Mesothelial cell of epicardium (in vitro differentiated cells): Measurements from ENCODE around the gene DOCK11. TPM values are rescaled to one million over a fixed set of nuclear protein-coding genes. Genes with fewer than 3 reads are reported as not detected.
"Not testable (repeated sequence)": the region's sequence is repeated elsewhere in the genome, so short reads cannot be mapped to it uniquely, and the experiment has no call there.

Experiments used
- DNase-seq, 2 experiments: peaks; one replicate each; pipeline ENCODE4 v3.0.0; 2021; ENCODE audit warnings: low spot score in 2 of 2; ENCODE audit not compliant: unreplicated experiment in 2 of 2
- H3K27ac Mint-ChIP-seq: 2 replicates; pipeline ENCODE4 v1.8.0; 2021; ENCODE audit warnings: mixed read lengths
- H3K27me3 Mint-ChIP-seq: 2 replicates; pipeline ENCODE4 v1.8.0; 2021; ENCODE audit warnings: low read depth, mixed read lengths
- H3K36me3 Mint-ChIP-seq: 2 replicates; pipeline ENCODE4 v1.8.0; 2021; ENCODE audit warnings: mixed read lengths
- H3K4me1 Mint-ChIP-seq: 2 replicates; pipeline ENCODE4 v1.8.0; 2021; ENCODE audit warnings: mixed read lengths
- H3K4me3 Mint-ChIP-seq: 2 replicates; pipeline ENCODE4 v1.8.0; 2021; ENCODE audit warnings: mild to moderate bottlenecking, moderate library complexity, mixed read lengths
- H3K9me3 Mint-ChIP-seq: 2 replicates; pipeline ENCODE4 v1.8.0; 2021; ENCODE audit warnings: mixed read lengths
- total RNA-seq: library from RNA; stranded (reverse); gene quantifications from 3 replicates; pipeline ENCODE4 v1.2.1, GENCODE V29; 2021
- TF ChIP-seq, protein P1 (sequence below): fragments of 200-600 bp; sonication (generic); IDR thresholded peaks from one replicate; pipeline ENCODE4 v1.5.0; 2021; ENCODE audit warnings: antibody characterized with exemption; ENCODE audit not compliant: unreplicated experiment

DOCK11 gene
- total RNA-seq, 1 donor from 2014 or later: 56.7 TPM

DNA sequence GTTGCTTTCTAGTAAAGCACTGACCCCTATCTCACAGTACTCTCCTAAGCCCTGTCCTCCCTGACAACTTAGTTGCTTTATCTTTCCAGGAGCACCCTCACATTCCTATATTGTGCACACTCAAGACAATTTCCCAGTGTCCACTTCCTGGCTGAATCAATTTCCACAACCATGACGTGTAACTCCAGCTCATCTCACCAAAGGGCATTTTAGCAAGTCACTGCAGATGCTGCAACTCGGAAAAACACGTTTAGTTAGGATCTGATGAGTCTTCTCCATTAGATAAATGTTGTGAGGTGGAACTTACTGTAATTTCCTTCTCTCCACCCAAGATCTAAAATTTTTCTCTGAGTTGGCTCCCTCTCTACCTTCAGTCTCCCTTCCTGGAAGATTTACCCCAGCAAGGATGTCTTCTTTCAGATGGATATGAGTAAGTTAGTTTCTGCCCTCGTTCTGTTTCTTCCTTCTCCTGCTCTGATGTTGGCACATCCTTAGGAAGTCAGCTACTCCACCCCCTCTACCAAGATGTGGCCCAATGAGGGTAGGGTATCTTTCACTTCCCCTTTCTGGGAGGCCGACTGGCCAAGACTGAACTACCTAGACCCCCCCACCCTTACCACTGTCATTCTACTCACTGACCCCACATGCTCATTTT lies 203.0 kb downstream of the DOCK11 start:
- Mint-ChIP-seq H3K36me3 (peaks cover 4% of the 10 kb centered on the region), H3K4me1 (peaks cover 2% of the 10 kb centered on the region), H3K9me3 (peaks cover 17% of the 10 kb centered on the region), H3K27me3 (no peaks in the 10 kb centered on the region), H3K4me3 (no peak overlapping the region), H3K27ac (no peak overlapping the region)
- TF ChIP-seq, protein P1, sequence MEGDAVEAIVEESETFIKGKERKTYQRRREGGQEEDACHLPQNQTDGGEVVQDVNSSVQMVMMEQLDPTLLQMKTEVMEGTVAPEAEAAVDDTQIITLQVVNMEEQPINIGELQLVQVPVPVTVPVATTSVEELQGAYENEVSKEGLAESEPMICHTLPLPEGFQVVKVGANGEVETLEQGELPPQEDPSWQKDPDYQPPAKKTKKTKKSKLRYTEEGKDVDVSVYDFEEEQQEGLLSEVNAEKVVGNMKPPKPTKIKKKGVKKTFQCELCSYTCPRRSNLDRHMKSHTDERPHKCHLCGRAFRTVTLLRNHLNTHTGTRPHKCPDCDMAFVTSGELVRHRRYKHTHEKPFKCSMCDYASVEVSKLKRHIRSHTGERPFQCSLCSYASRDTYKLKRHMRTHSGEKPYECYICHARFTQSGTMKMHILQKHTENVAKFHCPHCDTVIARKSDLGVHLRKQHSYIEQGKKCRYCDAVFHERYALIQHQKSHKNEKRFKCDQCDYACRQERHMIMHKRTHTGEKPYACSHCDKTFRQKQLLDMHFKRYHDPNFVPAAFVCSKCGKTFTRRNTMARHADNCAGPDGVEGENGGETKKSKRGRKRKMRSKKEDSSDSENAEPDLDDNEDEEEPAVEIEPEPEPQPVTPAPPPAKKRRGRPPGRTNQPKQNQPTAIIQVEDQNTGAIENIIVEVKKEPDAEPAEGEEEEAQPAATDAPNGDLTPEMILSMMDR: no peak
- DNase-seq: no peak

DNA sequence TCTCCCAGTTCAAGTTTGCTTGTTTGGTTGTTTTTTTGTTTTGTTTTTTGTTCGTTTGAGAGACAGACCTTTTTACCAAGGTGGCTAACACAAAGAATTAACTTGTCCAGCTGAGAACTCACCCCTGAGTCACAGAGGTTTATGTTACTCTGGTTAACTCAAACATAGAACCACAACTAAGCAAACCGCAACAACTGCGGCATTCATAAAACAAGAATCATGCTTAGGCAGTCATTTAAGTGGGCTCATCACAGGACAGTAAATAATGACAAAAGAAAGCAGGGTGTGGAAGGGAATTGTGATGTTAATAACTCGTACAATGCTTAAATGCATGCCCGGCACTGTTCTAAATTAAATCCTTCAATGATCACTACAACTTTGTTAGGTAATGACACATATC lies 207.1 kb downstream of the DOCK11 start:
- Mint-ChIP-seq H3K36me3 (peaks cover 3% of the 10 kb centered on the region), H3K27ac (no peak overlapping the region), H3K4me1 (peaks cover 4% of the 10 kb centered on the region), H3K9me3 (peaks cover 13% of the 10 kb centered on the region), H3K4me3 (no peak overlapping the region), H3K27me3 (no peaks in the 10 kb centered on the region)
- no peak for DNase-seq
- TF ChIP-seq, protein P1: no peak

DNA sequence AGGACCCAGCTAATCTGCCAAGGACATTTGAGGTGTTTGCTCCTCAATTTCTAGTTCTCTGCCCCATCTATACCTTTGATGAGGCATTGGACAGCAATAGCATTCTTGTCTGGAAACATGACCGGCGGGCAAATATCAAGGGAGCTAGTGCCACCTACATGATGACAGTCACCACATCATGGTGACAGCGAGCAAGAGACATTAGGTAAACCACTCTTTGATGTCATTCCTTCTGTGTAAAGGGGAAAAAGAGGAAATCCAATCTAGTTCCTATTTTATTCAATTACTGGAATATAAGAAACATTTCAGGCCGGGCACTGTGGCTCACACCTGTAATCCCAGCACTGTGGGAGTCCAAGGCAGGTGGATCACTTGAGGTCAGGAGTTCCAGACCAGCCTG lies 211.1 kb downstream of the DOCK11 start:
- DNase-seq: no peak
- Mint-ChIP-seq H3K27ac (no peak overlapping the region), H3K4me3 (no peak overlapping the region), H3K36me3 (no peaks in the 10 kb centered on the region), H3K27me3 (no peaks in the 10 kb centered on the region), H3K4me1 (peaks cover 4% of the 10 kb centered on the region), H3K9me3 (peaks cover 27% of the 10 kb centered on the region)
- TF ChIP-seq, protein P1: no peak

DNA sequence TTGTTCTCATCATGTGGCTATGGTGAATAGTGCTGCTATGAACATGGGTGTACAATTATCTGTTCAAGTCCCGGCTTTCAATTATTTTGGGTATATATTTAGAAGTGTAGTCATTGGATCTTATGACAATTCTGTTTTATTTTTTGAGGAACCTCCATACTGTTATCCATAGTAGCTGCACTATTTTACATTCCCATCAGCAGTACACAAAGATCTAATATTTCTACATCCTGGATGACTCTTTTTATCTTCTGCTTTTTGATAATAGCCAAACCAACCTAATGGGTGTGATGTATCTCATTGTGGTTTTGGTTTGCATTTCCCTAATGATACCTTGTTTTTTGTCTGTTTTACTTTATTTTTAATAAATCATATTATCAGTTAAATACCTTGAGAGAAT lies 218.9 kb downstream of the DOCK11 start:
- DNase-seq: no peak
- TF ChIP-seq, protein P1: no peak
- Mint-ChIP-seq H3K27ac (no peak overlapping the region), H3K9me3 (peaks cover 40% of the 10 kb centered on the region), H3K4me1 (no peaks in the 10 kb centered on the region), H3K36me3 (no peaks in the 10 kb centered on the region), H3K4me3 (no peak overlapping the region), H3K27me3 (no peaks in the 10 kb centered on the region)

DNA sequence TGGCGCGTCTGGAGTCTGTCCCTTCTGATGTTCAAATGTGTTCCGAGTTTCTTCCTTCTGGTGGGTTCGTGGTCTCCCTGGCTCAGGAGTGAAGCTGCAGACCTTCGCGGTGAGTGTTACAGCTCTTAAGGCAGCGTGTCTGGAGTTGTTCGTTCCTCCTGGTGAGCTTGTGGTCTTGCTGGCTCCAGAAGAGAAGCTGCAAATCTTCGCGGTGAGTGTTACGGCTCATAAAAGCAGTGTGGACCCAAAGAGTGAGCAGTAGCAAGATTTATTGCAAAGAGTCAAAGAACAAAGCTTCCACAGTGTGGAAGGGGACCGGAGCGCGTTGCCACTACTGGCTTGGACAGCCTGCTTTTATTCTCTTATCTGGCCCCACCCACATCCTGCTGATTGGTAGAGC lies 220.3 kb downstream of the DOCK11 start:
- H3K27me3 Mint-ChIP-seq, DNase-seq, H3K4me3 Mint-ChIP-seq, H3K27ac Mint-ChIP-seq, H3K36me3 Mint-ChIP-seq, H3K4me1 Mint-ChIP-seq: not testable (repeated sequence)
- peaks cover 43% of the 10 kb centered on the region for H3K9me3 Mint-ChIP-seq

DNA sequence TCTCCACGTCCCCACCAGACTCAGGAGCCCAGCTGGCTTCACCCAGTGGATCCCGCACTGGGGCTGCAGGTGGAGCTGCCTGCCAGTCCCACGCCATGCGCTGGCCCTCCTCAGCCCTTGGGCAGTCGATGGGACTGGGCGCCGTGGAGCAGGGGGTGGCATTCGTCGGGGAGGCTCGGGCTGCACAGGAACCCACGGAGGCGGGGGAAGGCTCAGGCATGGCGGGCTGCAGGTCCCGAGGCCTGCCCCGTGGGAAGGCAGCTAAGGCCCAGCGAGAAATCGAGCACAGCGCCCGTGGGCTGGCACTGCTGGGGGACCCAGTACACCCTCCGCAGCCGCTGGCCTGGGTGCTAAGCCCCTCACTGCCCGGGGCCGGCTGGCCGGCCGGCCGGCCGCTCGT lies 221.2 kb downstream of the DOCK11 start:
- not testable (repeated sequence) for H3K4me3 Mint-ChIP-seq, H3K27me3 Mint-ChIP-seq, DNase-seq, H3K27ac Mint-ChIP-seq, H3K4me1 Mint-ChIP-seq, H3K36me3 Mint-ChIP-seq
- peaks cover 41% of the 10 kb centered on the region for H3K9me3 Mint-ChIP-seq
